GM20431 (cell line): ENCODE results near the gene SRC.

Source experiments
- in situ Hi-C: fragments of 300-500 bp; cut with MseI, MboI; formaldehyde crosslinking; loops from one replicate; pipeline ENCODE4 v1.15.0; 2020; ENCODE audit warnings: low sequenced_read_pairs; ENCODE audit not compliant: unreplicated experiment

Gene SRC

DNA sequence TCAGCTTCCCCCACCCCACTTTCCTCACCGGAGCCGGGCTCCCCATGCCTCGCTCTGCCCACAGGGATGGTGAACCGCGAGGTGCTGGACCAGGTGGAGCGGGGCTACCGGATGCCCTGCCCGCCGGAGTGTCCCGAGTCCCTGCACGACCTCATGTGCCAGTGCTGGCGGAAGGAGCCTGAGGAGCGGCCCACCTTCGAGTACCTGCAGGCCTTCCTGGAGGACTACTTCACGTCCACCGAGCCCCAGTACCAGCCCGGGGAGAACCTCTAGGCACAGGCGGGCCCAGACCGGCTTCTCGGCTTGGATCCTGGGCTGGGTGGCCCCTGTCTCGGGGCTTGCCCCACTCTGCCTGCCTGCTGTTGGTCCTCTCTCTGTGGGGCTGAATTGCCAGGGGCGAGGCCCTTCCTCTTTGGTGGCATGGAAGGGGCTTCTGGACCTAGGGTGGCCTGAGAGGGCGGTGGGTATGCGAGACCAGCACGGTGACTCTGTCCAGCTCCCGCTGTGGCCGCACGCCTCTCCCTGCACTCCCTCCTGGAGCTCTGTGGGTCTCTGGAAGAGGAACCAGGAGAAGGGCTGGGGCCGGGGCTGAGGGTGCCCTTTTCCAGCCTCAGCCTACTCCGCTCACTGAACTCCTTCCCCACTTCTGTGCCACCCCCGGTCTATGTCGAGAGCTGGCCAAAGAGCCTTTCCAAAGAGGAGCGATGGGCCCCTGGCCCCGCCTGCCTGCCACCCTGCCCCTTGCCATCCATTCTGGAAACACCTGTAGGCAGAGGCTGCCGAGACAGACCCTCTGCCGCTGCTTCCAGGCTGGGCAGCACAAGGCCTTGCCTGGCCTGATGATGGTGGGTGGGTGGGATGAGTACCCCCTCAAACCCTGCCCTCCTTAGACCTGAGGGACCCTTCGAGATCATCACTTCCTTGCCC is 57.4 kb downstream of the SRC start:
- in situ Hi-C loops = no loop called here

DNA sequence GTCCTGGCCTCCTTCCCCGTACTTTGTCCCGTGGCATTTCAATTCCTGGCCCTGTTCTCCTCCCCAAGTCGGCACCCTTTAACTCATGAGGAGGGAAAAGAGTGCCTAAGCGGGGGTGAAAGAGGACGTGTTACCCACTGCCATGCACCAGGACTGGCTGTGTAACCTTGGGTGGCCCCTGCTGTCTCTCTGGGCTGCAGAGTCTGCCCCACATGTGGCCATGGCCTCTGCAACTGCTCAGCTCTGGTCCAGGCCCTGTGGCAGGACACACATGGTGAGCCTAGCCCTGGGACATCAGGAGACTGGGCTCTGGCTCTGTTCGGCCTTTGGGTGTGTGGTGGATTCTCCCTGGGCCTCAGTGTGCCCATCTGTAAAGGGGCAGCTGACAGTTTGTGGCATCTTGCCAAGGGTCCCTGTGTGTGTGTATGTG is 58.5 kb downstream of the SRC start:
- in situ Hi-C loops = no loop called here

- in situ Hi-C loops = no loop called here
Observed at GRCh38 chr20:37405351-37405897, 59.5 kb downstream of the SRC start.

- in situ Hi-C loops = no loop called here
Observed at GRCh38 chr20:37406010-37406998, 60.4 kb downstream of the SRC start.

DNA sequence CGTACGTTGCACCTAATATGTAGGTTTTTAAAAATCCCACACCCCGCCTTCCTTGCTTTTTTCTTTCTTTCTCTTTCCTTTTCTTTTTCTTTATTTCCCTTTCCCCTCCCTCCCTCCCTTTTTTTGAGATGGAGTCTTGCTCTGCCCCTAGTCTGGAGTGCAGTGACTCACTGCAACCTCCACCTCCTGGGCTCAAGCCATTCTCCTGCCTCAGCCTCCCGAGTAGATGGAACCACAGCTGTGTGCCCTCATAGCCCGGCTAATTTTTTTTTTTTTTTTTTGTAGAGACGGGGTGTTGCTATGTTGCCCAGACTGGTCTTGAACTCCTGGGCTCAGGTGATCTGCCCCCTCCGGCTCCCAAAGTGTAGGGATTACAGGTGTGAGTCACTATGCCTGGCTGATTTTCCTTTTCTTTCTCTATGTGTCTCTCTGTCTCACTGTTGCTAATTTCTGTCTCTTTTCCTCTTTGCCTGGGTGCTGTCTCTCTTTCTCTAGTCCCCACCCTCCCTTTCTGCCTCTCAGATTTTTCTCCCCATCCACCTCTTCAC is 61.2 kb downstream of the SRC start:
- in situ Hi-C loops = no loop called here

GRCh38 chr20:37407573-37408002 is 61.6 kb downstream of the SRC start:
- in situ Hi-C loops = no loop called here

- in situ Hi-C loops = no loop called here
Observed at GRCh38 chr20:37408302-37409193, 62.6 kb downstream of the SRC start.

GRCh38 chr20:37411408-37412219 is 65.7 kb downstream of the SRC start:
- in situ Hi-C loops = no loop called here

DNA sequence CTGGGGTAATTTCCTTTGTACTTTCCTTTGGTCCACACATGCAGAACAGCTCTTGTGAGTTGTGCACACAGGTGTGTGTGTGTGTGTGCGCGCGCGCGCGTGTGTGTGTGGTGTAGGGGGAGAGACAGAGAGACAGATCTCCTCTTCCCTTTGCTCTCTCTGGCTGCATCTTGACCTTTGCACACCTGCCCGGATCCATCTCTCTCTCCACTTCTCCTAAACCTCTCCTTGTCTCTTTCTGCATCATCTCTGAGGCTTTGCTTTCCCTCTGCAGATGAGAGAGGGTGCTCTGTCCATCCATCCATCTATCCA is 67.0 kb downstream of the SRC start:
- in situ Hi-C loops = no loop called here

DNA sequence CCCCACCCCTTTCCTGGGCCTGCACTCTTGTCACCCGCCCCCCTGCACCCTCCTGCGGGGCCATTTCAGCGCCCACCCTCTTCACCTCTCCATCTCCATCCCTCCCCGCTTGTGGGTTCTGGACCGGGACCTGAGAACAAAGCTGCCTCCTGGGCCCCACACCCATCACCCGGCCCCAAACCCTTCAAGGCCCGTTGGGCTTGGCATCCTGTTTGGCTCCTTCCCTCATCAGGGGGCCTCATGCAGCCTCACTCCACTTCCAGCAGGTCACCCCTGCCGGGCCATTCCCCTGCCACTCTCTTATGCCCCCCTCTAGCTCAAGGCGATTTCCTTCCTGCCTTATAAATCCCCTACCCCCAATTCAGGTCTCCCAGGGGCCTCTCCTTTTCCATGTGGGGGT is 67.4 kb downstream of the SRC start:
- in situ Hi-C loops = no loop called here

DNA sequence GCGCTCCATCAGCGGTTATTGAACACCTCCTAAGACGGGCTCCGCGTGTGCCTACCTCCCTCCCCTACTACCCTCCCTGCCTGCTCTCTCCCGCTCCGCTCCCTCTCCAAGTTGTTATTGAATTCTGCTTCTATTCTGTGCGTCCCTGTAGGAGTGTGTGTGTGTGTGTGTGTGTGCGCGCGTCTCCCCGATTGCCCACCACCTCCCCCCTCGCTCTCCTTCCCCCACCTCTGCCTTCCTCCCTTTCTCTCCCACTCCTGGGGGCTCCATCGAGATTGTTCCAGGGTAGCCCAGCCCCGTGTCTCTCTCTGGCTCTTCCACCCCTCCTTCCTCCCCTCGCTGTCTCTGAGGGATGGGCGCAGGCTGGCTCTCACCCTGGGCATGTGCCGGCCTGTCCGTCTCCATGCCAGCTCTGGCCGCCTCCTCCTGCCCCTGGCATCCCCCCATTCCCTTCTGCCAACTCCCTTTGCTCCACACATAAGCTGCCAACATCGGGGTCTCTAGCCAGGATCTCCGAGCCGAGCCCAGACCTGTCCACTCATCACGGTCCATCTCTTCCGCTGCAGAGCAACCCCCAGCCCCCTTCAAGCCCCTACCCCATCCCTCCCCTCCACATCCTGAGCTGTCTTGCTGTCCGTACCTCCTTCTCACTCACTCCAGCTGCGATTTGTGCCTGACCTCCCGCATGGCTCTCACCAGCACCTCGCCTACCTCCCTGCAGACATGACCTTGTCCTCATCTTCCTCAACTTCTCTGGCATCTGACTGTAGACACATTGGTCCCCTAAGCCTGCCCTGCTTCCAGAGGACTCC is 68.5 kb downstream of the SRC start:
- in situ Hi-C loops = no loop called here

DNA sequence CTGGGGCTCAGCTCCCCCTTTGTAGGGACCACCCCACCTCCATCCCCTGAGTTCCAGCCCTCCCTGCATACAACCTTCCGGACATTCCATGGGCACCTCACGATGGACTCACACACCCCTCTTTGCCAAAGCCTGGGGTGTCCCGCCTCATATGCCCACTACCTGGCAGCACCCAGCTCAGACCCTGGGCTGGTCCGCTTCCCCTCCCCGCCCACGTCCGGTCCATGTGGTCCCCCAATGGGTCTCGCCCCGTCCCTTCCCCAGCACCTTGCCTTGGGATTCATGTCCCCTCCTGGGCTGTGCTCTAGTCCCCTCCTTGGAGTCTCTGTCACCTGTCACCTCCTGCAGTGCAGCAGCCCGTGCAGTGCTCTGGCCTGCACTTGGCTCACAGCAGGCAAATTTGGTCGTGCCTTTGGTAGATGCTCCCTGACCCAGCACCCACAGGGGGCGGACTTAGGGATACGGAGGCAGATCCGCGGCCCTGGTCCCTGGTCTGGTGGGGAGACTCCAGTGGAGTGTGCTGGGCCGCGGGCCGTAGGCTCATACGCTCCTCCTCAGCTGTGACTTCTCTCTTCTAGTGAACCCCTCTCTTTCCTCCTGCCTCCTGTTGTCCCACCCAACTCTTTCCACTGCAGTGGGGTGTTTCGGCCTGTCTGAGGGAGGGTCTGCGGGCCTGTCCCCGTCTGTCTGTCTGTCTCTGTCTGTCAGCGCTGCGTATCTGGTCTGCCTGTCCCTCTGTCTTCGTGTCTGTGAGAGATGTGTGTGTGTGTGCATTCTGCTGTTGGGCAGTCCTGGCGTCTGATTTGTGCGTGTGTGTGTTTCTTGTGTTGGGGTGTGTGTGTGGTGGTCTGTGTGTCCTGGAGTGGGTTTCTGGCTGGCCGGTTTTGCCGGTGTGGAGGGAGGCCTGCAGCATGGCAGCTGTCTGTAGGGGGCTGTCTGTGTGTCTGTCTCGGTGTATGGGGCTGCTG is 69.5 kb downstream of the SRC start:
- in situ Hi-C loops = no loop called here

DNA sequence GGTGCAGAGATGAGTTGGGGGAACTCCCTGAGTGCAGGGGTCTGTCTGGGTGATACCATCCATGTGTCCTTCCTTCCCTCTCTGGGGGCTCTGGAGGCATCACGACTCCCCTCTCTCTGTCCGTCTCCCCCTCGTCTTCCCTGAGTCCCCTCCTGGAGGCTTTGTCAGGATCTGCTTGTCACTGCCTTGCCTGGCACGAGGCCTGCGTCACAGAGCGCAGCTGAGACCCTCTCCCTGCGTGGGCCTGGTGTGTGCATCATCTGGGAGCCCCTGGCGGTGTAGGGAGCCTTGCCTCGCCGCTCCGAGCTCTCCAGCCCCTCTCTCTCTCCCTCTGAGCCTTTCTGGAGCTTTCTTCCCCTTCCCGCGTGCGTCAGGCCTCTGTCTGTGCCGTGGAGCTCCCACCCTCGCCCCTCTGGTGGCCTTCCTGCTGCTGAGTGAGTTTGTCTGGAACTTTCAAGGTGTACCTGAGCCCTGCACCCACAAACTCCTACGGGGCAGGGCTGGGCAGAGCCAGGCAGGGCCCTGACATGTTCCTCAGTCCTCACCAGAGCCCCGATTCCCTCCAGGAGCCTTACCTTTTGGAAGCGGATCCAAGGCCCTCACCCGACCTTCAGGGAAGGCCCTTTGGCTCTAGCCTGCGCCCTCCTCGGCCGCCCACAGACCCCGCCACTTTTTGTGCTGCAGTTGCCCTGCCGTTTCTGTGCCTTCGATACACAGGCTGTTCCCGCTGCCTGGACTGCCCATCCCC is 70.3 kb downstream of the SRC start:
- in situ Hi-C loops = no loop called here

DNA sequence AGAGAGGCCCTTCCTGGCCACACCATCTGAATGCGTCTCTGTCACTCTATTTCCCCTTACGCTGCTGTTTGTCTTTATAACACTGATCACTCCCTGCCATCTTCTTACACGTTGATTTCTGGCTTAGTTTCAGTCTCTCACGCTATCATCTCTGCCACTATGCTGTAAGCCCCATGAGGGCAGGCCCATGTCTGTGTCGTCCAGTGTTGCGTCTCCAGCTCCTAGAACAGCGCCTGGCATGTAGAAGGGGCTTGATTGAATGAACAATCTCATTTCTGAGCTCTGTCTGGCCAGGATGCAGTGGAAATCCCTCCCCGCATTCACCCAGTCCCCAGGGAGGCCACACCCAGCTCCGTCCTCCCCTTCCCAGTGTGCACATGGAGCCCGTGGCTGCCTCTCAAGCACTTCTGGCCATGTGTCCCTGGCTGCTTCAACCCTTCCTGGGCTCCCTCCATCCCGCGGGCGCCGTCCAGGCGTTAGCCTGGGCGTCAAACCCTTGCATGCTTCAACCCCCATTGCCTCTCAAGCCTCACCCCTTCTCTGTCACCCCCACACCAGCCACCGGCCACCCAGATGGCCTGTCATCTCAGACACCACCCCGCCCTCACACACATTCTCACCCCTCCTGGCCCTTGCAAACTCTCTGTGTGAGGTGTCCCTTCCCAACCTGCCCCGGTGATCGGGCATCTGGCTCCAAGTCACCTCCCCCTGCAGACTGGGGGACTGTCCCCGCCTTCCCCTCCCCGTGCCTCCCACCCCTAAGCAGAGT is 71.1 kb downstream of the SRC start:
- in situ Hi-C loops = no loop called here
